ENCODE results near the gene PDSS2. TPM values are rescaled to one million over a fixed set of nuclear protein-coding genes. Genes with fewer than 3 reads are reported as not detected.

PDSS2 gene
- polyA plus RNA-seq, 1 donor from 2014 or later = 4.6 TPM

DNA sequence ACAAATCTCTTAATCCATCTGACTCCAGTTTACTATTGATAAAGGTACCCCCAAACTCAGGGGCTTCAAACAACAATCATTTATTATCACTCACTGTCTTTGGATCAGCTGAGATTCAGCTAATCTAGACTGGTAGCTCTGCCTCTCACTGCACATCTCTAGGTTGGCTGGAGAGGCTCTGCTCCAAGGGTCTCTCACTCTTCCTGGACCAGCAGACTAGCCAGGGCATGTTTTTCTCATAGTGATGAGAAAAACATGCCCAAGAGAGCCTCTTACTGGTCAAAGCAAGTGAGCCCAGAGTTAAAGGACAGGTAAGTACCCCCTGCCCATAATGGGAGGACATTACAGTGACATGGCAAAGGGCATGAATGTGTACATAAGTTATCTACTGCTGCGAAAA lies 228.9 kb downstream of the PDSS2 start:
- no peak overlapping the region for H2AFZ ChIP-seq (ENCODE audit: low read depth, low read length)

DNA sequence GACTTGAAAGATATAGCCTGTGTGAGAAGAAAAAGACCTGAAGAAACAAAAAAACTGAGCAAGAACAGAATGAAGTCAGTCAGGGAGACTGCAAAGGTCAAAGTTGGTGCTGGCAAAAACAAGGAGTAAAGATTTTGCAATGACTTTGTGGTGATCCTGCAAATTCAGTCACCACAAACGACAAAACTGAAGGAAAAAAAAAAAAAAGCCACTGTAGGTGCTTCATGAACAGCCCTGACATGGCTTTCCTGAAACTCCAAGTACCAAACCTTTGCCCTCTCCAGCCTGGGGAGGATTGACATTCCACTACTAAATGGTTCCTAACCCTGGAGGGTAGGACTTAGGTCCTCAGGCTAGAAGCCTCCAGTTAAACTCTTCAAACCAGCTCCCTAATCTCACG lies 229.3 kb downstream of the PDSS2 start:
- no peak for TF ChIP-seq POLR2AphosphoS5 (IDR thresholded peaks at IDR 0.05)
- TF ChIP-seq TAF1 (IDR thresholded peaks at IDR 0.05; ENCODE audit: low read depth) = no peak
- no peak for TF ChIP-seq EZH2 (IDR thresholded peaks at IDR 0.05; ENCODE audit: borderline replicate concordance, insufficient read depth, low read length, poor library complexity, severe bottlenecking)
- TF ChIP-seq, protein P1, sequence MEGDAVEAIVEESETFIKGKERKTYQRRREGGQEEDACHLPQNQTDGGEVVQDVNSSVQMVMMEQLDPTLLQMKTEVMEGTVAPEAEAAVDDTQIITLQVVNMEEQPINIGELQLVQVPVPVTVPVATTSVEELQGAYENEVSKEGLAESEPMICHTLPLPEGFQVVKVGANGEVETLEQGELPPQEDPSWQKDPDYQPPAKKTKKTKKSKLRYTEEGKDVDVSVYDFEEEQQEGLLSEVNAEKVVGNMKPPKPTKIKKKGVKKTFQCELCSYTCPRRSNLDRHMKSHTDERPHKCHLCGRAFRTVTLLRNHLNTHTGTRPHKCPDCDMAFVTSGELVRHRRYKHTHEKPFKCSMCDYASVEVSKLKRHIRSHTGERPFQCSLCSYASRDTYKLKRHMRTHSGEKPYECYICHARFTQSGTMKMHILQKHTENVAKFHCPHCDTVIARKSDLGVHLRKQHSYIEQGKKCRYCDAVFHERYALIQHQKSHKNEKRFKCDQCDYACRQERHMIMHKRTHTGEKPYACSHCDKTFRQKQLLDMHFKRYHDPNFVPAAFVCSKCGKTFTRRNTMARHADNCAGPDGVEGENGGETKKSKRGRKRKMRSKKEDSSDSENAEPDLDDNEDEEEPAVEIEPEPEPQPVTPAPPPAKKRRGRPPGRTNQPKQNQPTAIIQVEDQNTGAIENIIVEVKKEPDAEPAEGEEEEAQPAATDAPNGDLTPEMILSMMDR (IDR thresholded peaks at IDR 0.05; ENCODE audit: poor library complexity, severe bottlenecking) = no peak
- TF ChIP-seq, protein P2, sequence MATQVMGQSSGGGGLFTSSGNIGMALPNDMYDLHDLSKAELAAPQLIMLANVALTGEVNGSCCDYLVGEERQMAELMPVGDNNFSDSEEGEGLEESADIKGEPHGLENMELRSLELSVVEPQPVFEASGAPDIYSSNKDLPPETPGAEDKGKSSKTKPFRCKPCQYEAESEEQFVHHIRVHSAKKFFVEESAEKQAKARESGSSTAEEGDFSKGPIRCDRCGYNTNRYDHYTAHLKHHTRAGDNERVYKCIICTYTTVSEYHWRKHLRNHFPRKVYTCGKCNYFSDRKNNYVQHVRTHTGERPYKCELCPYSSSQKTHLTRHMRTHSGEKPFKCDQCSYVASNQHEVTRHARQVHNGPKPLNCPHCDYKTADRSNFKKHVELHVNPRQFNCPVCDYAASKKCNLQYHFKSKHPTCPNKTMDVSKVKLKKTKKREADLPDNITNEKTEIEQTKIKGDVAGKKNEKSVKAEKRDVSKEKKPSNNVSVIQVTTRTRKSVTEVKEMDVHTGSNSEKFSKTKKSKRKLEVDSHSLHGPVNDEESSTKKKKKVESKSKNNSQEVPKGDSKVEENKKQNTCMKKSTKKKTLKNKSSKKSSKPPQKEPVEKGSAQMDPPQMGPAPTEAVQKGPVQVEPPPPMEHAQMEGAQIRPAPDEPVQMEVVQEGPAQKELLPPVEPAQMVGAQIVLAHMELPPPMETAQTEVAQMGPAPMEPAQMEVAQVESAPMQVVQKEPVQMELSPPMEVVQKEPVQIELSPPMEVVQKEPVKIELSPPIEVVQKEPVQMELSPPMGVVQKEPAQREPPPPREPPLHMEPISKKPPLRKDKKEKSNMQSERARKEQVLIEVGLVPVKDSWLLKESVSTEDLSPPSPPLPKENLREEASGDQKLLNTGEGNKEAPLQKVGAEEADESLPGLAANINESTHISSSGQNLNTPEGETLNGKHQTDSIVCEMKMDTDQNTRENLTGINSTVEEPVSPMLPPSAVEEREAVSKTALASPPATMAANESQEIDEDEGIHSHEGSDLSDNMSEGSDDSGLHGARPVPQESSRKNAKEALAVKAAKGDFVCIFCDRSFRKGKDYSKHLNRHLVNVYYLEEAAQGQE (IDR thresholded peaks at IDR 0.05; ENCODE audit: borderline replicate concordance) = no peak
- TF ChIP-seq MXI1 (conservative IDR thresholded peaks at IDR 0.05; ENCODE audit: poor library complexity, severe bottlenecking) = no peak
- no peak for TF ChIP-seq RAD21 (conservative IDR thresholded peaks at IDR 0.05)
- no peak for TF ChIP-seq EP300 (conservative IDR thresholded peaks at IDR 0.05; ENCODE audit: poor library complexity, severe bottlenecking)
- TF ChIP-seq SMC3 (conservative IDR thresholded peaks at IDR 0.05; ENCODE audit: poor library complexity) = no peak
- H3K27ac ChIP-seq (ENCODE audit: low read length) = no peak overlapping the region
- no peaks in the 10 kb centered on the region for H3K36me3 ChIP-seq (ENCODE audit: insufficient read depth, low read length)
- no peaks in the 10 kb centered on the region for H3K79me2 ChIP-seq (replicated peaks; ENCODE audit: insufficient read depth, low read length)
- no peaks in the 10 kb centered on the region for H3F3A ChIP-seq (ENCODE audit: insufficient read depth, low read length, poor library complexity, severe bottlenecking)
- no peak overlapping the region for H3K4me3 ChIP-seq (ENCODE audit: low read length)
- no peaks in the 10 kb centered on the region for H4K20me1 ChIP-seq (ENCODE audit: insufficient read depth)
- H3K9me3 ChIP-seq (ENCODE audit: low read length) = no peaks in the 10 kb centered on the region
- H3K4me2 ChIP-seq (ENCODE audit: low read length) = no peak overlapping the region
- no peak overlapping the region for H2AFZ ChIP-seq (ENCODE audit: low read depth, low read length)
- H3K27me3 ChIP-seq (ENCODE audit: insufficient read depth, low read depth, low read length) = no peaks in the 10 kb centered on the region
- no peaks in the 10 kb centered on the region for H3K9me2 ChIP-seq (ENCODE audit: insufficient read depth, low read length)
- H3K9ac ChIP-seq (ENCODE audit: low read length) = no peak overlapping the region

More for the DNA sequence above, 228.9 kb downstream of the PDSS2 start:
- H3K9me3 ChIP-seq (ENCODE audit: low read length) = no peaks in the 10 kb centered on the region
- no peaks in the 10 kb centered on the region for H3K36me3 ChIP-seq (ENCODE audit: insufficient read depth, low read length)
- TF ChIP-seq, protein P1 (IDR thresholded peaks at IDR 0.05; ENCODE audit: poor library complexity, severe bottlenecking) = no peak
- TF ChIP-seq EP300 (conservative IDR thresholded peaks at IDR 0.05; ENCODE audit: poor library complexity, severe bottlenecking) (no peak), MXI1 (conservative IDR thresholded peaks at IDR 0.05; ENCODE audit: poor library complexity, severe bottlenecking) (no peak), TAF1 (IDR thresholded peaks at IDR 0.05; ENCODE audit: low read depth) (no peak), EZH2 (IDR thresholded peaks at IDR 0.05; ENCODE audit: borderline replicate concordance, insufficient read depth, low read length, poor library complexity, severe bottlenecking) (no peak), POLR2AphosphoS5 (IDR thresholded peaks at IDR 0.05) (no peak)
- TF ChIP-seq, protein P2 (IDR thresholded peaks at IDR 0.05; ENCODE audit: borderline replicate concordance) = no peak
- no peak overlapping the region for H3K4me3 ChIP-seq (ENCODE audit: low read length)
- no peaks in the 10 kb centered on the region for H4K20me1 ChIP-seq (ENCODE audit: insufficient read depth)
- no peak overlapping the region for H3K9ac ChIP-seq (ENCODE audit: low read length)
- H3K27me3 ChIP-seq (ENCODE audit: insufficient read depth, low read depth, low read length) = no peaks in the 10 kb centered on the region
- no peak overlapping the region for H3K4me2 ChIP-seq (ENCODE audit: low read length)
- H3F3A ChIP-seq (ENCODE audit: insufficient read depth, low read length, poor library complexity, severe bottlenecking) = no peaks in the 10 kb centered on the region
- H3K27ac ChIP-seq (ENCODE audit: low read length) = no peak overlapping the region
- no peaks in the 10 kb centered on the region for H3K9me2 ChIP-seq (ENCODE audit: insufficient read depth, low read length)
- no peaks in the 10 kb centered on the region for H3K79me2 ChIP-seq (replicated peaks; ENCODE audit: insufficient read depth, low read length)
